Panc1 (cell line): ENCODE results near the gene STRIP1. TPM values are rescaled to one million over a fixed set of nuclear protein-coding genes. Genes with fewer than 3 reads are reported as not detected.
"Not testable (repeated sequence)": the region's sequence is repeated elsewhere in the genome, so short reads cannot be mapped to it uniquely, and the experiment has no call there.

Experiments
- ATAC-seq: fragments of 200-7000 bp; cut with Tn5 transposase; 2 replicates; pipeline ENCODE4 v1.9.1; 2020; ENCODE audit warnings: mild to moderate bottlenecking, moderate library complexity
- BruUV-seq: library from RNA; stranded (reverse); fragments of 400-500 nt; replicated peaks from 2 replicates; lab custom pipeline; 2021; lab: Mats Ljungman, UMichigan
- CTCF ChIA-PET: fragments of 300-600 bp; sonication (Branson Sonifier 250); formaldehyde crosslinking; loops from one replicate; lab custom pipeline; 2022; ENCODE audit warnings: antibody characterized with exemption; lab: Charles Lee
- POLR2A ChIA-PET: fragments of 300-600 bp; sonication (Branson Sonifier 250); formaldehyde crosslinking; loops from one replicate; lab custom pipeline; 2022; ENCODE audit warnings: antibody characterized with exemption; lab: Charles Lee
- DNase-seq: peaks from one replicate; pipeline ENCODE4 v3.0.0-alpha.2; 2010; ENCODE audit warnings: low read depth, low spot score
- H3K27ac ChIP-seq: 2 replicates; pipeline ENCODE4 v1.5.1; 2011; ENCODE audit warnings: mild to moderate bottlenecking, low read length, inconsistent platforms
- H3K27me3 ChIP-seq: fragments of 200-500 bp; sonication (Bioruptor generic); 2 replicates; pipeline ENCODE4 v1.6.0; 2014; ENCODE audit warnings: low read length, inconsistent platforms; ENCODE audit not compliant: control insufficient read depth, insufficient read depth
- H3K36me3 ChIP-seq: fragments of 200-500 bp; sonication (Bioruptor generic); 2 replicates; pipeline ENCODE4 v1.5.1; 2014; ENCODE audit warnings: inconsistent platforms, mild to moderate bottlenecking, low read length, moderate library complexity; ENCODE audit not compliant: control insufficient read depth, insufficient read depth
- H3K4me1 ChIP-seq: 2 replicates; pipeline ENCODE4 v1.5.1; 2011; ENCODE audit warnings: inconsistent platforms, mild to moderate bottlenecking, low read length, moderate library complexity; ENCODE audit not compliant: control insufficient read depth, insufficient read depth
- H3K4me3 ChIP-seq, 2 experiments: 2 replicates each; pipeline ENCODE4 v1.5.1; 2011 to 2012; ENCODE audit warnings: low read depth in 2 of 2, low read length in 2 of 2, mild to moderate bottlenecking in 2 of 2, inconsistent platforms in 1 of 2, moderate library complexity in 1 of 2
- H3K9me3 ChIP-seq: fragments of 200-500 bp; sonication (Bioruptor generic); 2 replicates; pipeline ENCODE4 v1.5.1; 2014; ENCODE audit warnings: low read depth, mild to moderate bottlenecking, inconsistent platforms, low read length, moderate library complexity; ENCODE audit not compliant: control insufficient read depth, insufficient read depth
- POLR2AphosphoS5 ChIP-seq: IDR thresholded peaks from 2 replicates; pipeline ENCODE4 v1.6.1; 2012; ENCODE audit warnings: mild to moderate bottlenecking, low read depth, low read length, moderate library complexity
- SIN3A ChIP-seq: IDR thresholded peaks from 2 replicates; pipeline ENCODE4 v1.6.1; 2012; ENCODE audit warnings: low read depth, mild to moderate bottlenecking, low read length, moderate library complexity, borderline replicate concordance; ENCODE audit not compliant: insufficient read depth
- TCF7L2 ChIP-seq: IDR thresholded peaks from 2 replicates; pipeline ENCODE4 v1.6.1; 2011; ENCODE audit warnings: mild to moderate bottlenecking, low read depth, low read length, inconsistent platforms
- in situ Hi-C: cut with HindIII; loops from 2 replicates; pipeline ENCODE4 v1.10.0; 2016; ENCODE audit warnings: low sequenced_read_pairs, low pct_unique_long_range_greater_than_20kb
- intact Hi-C: fragments of 100-400 bp; cut with micrococcal nuclease; formaldehyde crosslinking; loops from one replicate; pipeline ENCODE4 v1.10.0; 2022; ENCODE audit not compliant: unreplicated experiment
- total RNA-seq: library from RNA; stranded (reverse); gene quantifications from one replicate; pipeline ENCODE4 v1.2.1, GENCODE V29; 2021; ENCODE audit not compliant: unreplicated experiment
- TF ChIP-seq, protein P1 (sequence below): fragments of 450-650 bp; IDR thresholded peaks from 2 replicates; pipeline ENCODE4 v1.5.1; 2017; ENCODE audit warnings: mild to moderate bottlenecking
- TF ChIP-seq, protein P2 (sequence below), 2 experiments: IDR thresholded peaks; 2 replicates each; pipeline ENCODE4 v1.6.1; 2011 to 2012; ENCODE audit warnings: low read depth in 2 of 2, control low read depth in 1 of 2, low read length in 1 of 2, mild to moderate bottlenecking in 1 of 2, moderate library complexity in 1 of 2; ENCODE audit not compliant: insufficient read depth in 1 of 2

STRIP1 gene
- total RNA-seq, 1 experiment from 2014 or later = 26.1 TPM

DNA sequence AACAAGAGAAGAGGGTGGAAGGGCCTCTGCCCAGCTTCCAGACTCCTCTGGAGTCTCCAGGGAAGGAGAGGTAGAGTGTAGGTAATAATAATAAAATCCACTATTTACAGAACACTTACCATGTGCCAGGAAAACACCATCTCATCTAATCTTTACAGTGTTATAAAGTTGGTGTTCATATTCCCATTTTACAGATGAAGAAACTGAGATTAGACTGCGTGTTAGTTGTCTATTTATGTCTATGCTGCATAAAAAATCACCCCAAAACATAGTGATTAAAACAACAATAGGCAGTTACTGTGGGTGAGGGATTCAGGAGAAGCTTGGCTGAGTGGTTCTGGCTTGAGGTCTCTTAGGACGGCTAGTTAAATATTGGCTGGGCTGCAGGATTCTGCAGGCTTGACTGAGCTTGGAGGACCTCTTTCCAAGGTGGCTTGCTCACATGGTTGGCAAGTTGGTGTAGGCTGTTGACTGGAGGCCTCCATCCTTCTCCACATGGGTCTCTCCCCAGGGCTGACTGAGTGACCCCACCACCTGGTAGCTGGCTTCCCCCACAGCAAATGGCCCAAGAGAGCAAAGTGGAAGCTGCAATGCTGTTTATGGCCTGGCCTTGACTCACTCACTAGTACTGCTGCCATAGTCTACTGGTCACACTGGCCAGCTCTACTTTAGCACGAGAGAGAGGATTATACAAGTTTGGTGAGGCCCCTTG lies 42.5 kb downstream of the STRIP1 start:
- Histone ChIP-seq H3K36me3 (no peaks in the 10 kb centered on the region), H3K27me3 (no peaks in the 10 kb centered on the region), H3K9me3 (no peaks in the 10 kb centered on the region), H3K4me3 (no peak overlapping the region), H3K4me1 (no peaks in the 10 kb centered on the region), H3K27ac (no peak overlapping the region)
- TF ChIP-seq SIN3A (no peak), POLR2AphosphoS5 (no peak), TCF7L2 (no peak)
- TF ChIP-seq, protein P1, sequence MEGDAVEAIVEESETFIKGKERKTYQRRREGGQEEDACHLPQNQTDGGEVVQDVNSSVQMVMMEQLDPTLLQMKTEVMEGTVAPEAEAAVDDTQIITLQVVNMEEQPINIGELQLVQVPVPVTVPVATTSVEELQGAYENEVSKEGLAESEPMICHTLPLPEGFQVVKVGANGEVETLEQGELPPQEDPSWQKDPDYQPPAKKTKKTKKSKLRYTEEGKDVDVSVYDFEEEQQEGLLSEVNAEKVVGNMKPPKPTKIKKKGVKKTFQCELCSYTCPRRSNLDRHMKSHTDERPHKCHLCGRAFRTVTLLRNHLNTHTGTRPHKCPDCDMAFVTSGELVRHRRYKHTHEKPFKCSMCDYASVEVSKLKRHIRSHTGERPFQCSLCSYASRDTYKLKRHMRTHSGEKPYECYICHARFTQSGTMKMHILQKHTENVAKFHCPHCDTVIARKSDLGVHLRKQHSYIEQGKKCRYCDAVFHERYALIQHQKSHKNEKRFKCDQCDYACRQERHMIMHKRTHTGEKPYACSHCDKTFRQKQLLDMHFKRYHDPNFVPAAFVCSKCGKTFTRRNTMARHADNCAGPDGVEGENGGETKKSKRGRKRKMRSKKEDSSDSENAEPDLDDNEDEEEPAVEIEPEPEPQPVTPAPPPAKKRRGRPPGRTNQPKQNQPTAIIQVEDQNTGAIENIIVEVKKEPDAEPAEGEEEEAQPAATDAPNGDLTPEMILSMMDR = no peak
- TF ChIP-seq, protein P2, sequence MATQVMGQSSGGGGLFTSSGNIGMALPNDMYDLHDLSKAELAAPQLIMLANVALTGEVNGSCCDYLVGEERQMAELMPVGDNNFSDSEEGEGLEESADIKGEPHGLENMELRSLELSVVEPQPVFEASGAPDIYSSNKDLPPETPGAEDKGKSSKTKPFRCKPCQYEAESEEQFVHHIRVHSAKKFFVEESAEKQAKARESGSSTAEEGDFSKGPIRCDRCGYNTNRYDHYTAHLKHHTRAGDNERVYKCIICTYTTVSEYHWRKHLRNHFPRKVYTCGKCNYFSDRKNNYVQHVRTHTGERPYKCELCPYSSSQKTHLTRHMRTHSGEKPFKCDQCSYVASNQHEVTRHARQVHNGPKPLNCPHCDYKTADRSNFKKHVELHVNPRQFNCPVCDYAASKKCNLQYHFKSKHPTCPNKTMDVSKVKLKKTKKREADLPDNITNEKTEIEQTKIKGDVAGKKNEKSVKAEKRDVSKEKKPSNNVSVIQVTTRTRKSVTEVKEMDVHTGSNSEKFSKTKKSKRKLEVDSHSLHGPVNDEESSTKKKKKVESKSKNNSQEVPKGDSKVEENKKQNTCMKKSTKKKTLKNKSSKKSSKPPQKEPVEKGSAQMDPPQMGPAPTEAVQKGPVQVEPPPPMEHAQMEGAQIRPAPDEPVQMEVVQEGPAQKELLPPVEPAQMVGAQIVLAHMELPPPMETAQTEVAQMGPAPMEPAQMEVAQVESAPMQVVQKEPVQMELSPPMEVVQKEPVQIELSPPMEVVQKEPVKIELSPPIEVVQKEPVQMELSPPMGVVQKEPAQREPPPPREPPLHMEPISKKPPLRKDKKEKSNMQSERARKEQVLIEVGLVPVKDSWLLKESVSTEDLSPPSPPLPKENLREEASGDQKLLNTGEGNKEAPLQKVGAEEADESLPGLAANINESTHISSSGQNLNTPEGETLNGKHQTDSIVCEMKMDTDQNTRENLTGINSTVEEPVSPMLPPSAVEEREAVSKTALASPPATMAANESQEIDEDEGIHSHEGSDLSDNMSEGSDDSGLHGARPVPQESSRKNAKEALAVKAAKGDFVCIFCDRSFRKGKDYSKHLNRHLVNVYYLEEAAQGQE (IDR thresholded peaks at IDR 0.05; ENCODE audit: insufficient read depth in 1 of 2, low read depth in 2 of 2, low read length in 1 of 2) = no peak
- intact Hi-C loops (no loop called here), in situ Hi-C loops (no loop called here)
- ChIA-PET POLR2A (interaction anchor here (0.7 kb wide), 1 partner anchor 194 kb away, joined by 3 read pairs; no protein-coding TSS in a partner anchor), CTCF (no interaction called here)
- DNase-seq (no peak), ATAC-seq (no peak)
- BruUV-seq = no TSS peak

DNA sequence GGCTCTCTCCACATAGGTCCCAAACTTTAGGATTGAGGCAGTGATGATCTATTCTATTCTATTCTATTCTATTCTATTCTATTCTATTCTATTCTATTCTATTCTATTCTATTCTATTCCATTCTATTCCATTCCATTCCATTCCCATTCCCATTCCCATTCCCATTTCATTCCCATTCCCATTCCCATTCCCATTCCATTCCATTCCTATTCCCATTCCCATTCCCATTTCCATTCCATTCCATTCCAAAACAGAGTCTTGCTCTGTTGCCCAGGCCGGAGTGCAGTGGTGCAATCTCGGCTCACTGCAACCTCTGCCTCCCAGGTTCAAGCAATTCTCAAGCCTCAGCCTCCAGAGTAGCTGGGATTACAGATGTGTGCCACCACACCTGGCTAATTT lies 45.6 kb downstream of the STRIP1 start:
- ATAC-seq, H3K4me1 ChIP-seq, H3K4me3 ChIP-seq, in situ Hi-C loops, BruUV-seq, H3K27ac ChIP-seq, intact Hi-C loops, H3K27me3 ChIP-seq, H3K9me3 ChIP-seq, H3K36me3 ChIP-seq, CTCF ChIA-PET, DNase-seq, POLR2A ChIA-PET: not testable (repeated sequence)

DNA sequence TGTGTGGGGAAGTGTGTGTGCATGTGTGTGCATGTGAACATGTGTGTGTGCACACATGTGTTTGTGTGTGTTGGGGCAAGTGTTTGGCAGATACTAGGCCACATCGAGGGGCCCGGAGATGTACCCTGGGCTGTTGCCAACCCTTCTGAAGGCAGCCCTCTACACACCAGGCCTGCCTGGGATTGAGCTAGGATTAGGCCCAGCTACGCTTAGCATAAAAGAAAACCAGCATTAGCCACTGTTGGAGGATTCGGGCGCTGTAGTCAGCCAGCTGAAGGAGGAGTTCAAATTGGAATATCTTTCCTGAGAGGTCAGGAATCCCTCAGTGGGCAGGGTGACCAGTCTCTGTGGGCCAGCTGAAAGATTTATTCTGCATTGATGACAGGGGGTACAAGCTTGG lies 46.6 kb downstream of the STRIP1 start:
- peaks cover 9% of the 10 kb centered on the region for H3K27me3 ChIP-seq
- no TSS peak for BruUV-seq

More for the DNA sequence above, 46.6 kb downstream of the STRIP1 start:
- TF ChIP-seq POLR2AphosphoS5 (no peak), SIN3A (no peak), TCF7L2 (no peak)
- TF ChIP-seq, protein P1 = no peak
- TF ChIP-seq, protein P2 (IDR thresholded peaks at IDR 0.05; ENCODE audit: insufficient read depth in 1 of 2, low read depth in 2 of 2, low read length in 1 of 2) = no peak
- no peak for ATAC-seq
- Histone ChIP-seq H3K9me3 (no peaks in the 10 kb centered on the region), H3K4me1 (no peaks in the 10 kb centered on the region), H3K27ac (no peak overlapping the region), H3K36me3 (no peaks in the 10 kb centered on the region), H3K4me3 (no peak overlapping the region)
- intact Hi-C loops (no loop called here), in situ Hi-C loops (no loop called here)
- DNase-seq = no peak
- ChIA-PET POLR2A (no interaction called here), CTCF (interaction anchor here (0.6 to 0.7 kb wide), 2 partner anchors 98 to 218 kb away, joined by 3 to 4 read pairs; no protein-coding TSS in a partner anchor)
